BLaER1 (cell line): ENCODE data around the gene LRR1.
A peak's percentile ranks its signal among the peaks of the same experiment; 100 is the strongest.
"Not testable (repeated sequence)": the region's sequence is repeated elsewhere in the genome, so short reads cannot be mapped to it uniquely, and the experiment has no call there.

Experiments
- H3K27ac ChIP-seq: shearing (Covaris generic); formaldehyde crosslinking; 2 replicates; pipeline ENCODE4 v1.8.1; 2022
- H3K27me3 ChIP-seq: shearing (Covaris generic); formaldehyde crosslinking; 2 replicates; pipeline ENCODE4 v1.8.1; 2022
- H3K36me3 ChIP-seq: shearing (Covaris generic); formaldehyde crosslinking; 2 replicates; pipeline ENCODE4 v1.8.1; 2022
- H3K4me1 ChIP-seq: shearing (Covaris generic); formaldehyde crosslinking; 2 replicates; pipeline ENCODE4 v1.8.1; 2022
- H3K4me2 ChIP-seq: shearing (Covaris generic); formaldehyde crosslinking; 2 replicates; pipeline ENCODE4 v1.8.1; 2022
- H3K4me3 ChIP-seq: shearing (Covaris generic); formaldehyde crosslinking; 2 replicates; pipeline ENCODE4 v1.8.1; 2022
- H3K9ac ChIP-seq: shearing (Covaris generic); formaldehyde crosslinking; 2 replicates; pipeline ENCODE4 v1.8.1; 2022
- H3K9me3 ChIP-seq: shearing (Covaris generic); formaldehyde crosslinking; 2 replicates; pipeline ENCODE4 v1.8.1; 2022
- H4K20me1 ChIP-seq: shearing (Covaris generic); formaldehyde crosslinking; 2 replicates; pipeline ENCODE4 v1.8.1; 2022
- Cebpa-rat ChIP-seq: shearing (Covaris generic); IDR thresholded peaks from 2 replicates; pipeline ENCODE4 v1.8.1; 2022

The LRR1 gene

GRCh38 chr14:49569281-49569680 lies 29.5 kb upstream of the LRR1 start:
- Histone ChIP-seq H4K20me1 (no peaks in the 10 kb centered on the region), H3K9me3 (peaks cover 21% of the 10 kb centered on the region), H3K4me1 (no peaks in the 10 kb centered on the region), H3K4me2 (no peak overlapping the region), H3K4me3 (no peak overlapping the region), H3K27ac (no peak overlapping the region), H3K9ac (no peak overlapping the region), H3K36me3 (peaks cover 42% of the 10 kb centered on the region), H3K27me3 (no peaks in the 10 kb centered on the region)
- TF ChIP-seq Cebpa-rat: no peak

- Histone ChIP-seq H3K4me3 (no peak overlapping the region), H3K9me3 (peaks cover 21% of the 10 kb centered on the region), H3K36me3 (peaks cover 84% of the 10 kb centered on the region), H4K20me1 (peaks cover 24% of the 10 kb centered on the region), H3K27me3 (no peaks in the 10 kb centered on the region), H3K27ac (no peak overlapping the region), H3K4me1 (no peaks in the 10 kb centered on the region), H3K9ac (no peak overlapping the region), H3K4me2 (no peak overlapping the region)
- no peak for TF ChIP-seq Cebpa-rat
Observed at GRCh38 chr14:49574038-49574437, 24.7 kb upstream of the LRR1 start.

- peaks cover 95% of the 10 kb centered on the region for H3K36me3 ChIP-seq
- H3K4me1 ChIP-seq: peaks cover 25% of the 10 kb centered on the region
- H4K20me1 ChIP-seq: peaks cover 65% of the 10 kb centered on the region
- H3K27me3 ChIP-seq: no peaks in the 10 kb centered on the region
- no peak for TF ChIP-seq Cebpa-rat
- no peak overlapping the region for H3K27ac ChIP-seq
- no peak overlapping the region for H3K9ac ChIP-seq
- H3K4me2 ChIP-seq: no peak overlapping the region
- H3K9me3 ChIP-seq: peaks cover under 1% of the 10 kb centered on the region; the same call in 1 of the 2 replicates
- no peak overlapping the region for H3K4me3 ChIP-seq
Observed at GRCh38 chr14:49578141-49578540, 20.6 kb upstream of the LRR1 start.

- Histone ChIP-seq H4K20me1 (peaks cover 82% of the 10 kb centered on the region), H3K9me3 (no peaks in the 10 kb centered on the region), H3K4me2 (0 out of 2 replicates have a peak overlapping the region, but pooled peaks have one; percentile 1), H3K9ac (no peak overlapping the region), H3K4me3 (no peak overlapping the region), H3K36me3 (peaks cover 94% of the 10 kb centered on the region), H3K27ac (no peak overlapping the region), H3K27me3 (no peaks in the 10 kb centered on the region), H3K4me1 (peaks cover 42% of the 10 kb centered on the region)
- no peak for TF ChIP-seq Cebpa-rat
Observed at GRCh38 chr14:49579841-49580240, 18.9 kb upstream of the LRR1 start.

- no peak for TF ChIP-seq Cebpa-rat
- peaks cover 94% of the 10 kb centered on the region for H4K20me1 ChIP-seq
- H3K9ac ChIP-seq: no peak overlapping the region
- no peaks in the 10 kb centered on the region for H3K27me3 ChIP-seq
- no peak overlapping the region for H3K27ac ChIP-seq
- no peak overlapping the region for H3K4me3 ChIP-seq
- H3K9me3 ChIP-seq: no peaks in the 10 kb centered on the region
- H3K4me1 ChIP-seq: peaks cover 45% of the 10 kb centered on the region
- 0 out of 2 replicates have a peak overlapping the region, but pooled peaks have one; percentile 2 for H3K4me2 ChIP-seq
- peaks cover 82% of the 10 kb centered on the region for H3K36me3 ChIP-seq
Observed at GRCh38 chr14:49581209-49582112, 17.3 kb upstream of the LRR1 start.

- no peak overlapping the region for H3K4me3 ChIP-seq
- H3K27me3 ChIP-seq: no peaks in the 10 kb centered on the region
- H3K36me3 ChIP-seq: peaks cover 73% of the 10 kb centered on the region
- no peak overlapping the region; the same call in 1 of the 2 replicates for H3K9ac ChIP-seq
- peaks cover 45% of the 10 kb centered on the region for H3K4me1 ChIP-seq
- H3K9me3 ChIP-seq: no peaks in the 10 kb centered on the region
- H3K27ac ChIP-seq: no peak overlapping the region
- TF ChIP-seq Cebpa-rat: no peak
- H3K4me2 ChIP-seq: 0 out of 2 replicates have a peak overlapping the region, but pooled peaks have one; percentile 18
- H4K20me1 ChIP-seq: peaks cover 86% of the 10 kb centered on the region
Observed at GRCh38 chr14:49582113-49582977, 16.4 kb upstream of the LRR1 start.

GRCh38 chr14:49583629-49584028 lies 15.1 kb upstream of the LRR1 start:
- H3K9me3 ChIP-seq: no peaks in the 10 kb centered on the region
- H3K9ac ChIP-seq: peak overlapping the region; percentile 98; the same call in 1 of the 2 replicates
- no peaks in the 10 kb centered on the region for H3K27me3 ChIP-seq
- peaks cover 65% of the 10 kb centered on the region for H3K36me3 ChIP-seq
- H4K20me1 ChIP-seq: peaks cover 74% of the 10 kb centered on the region
- H3K4me3 ChIP-seq: peak overlapping the region; percentile 81
- no peak overlapping the region for H3K27ac ChIP-seq
- TF ChIP-seq Cebpa-rat: no peak
- peak overlapping the region; percentile 91 for H3K4me2 ChIP-seq
- peaks cover 45% of the 10 kb centered on the region for H3K4me1 ChIP-seq

GRCh38 chr14:49584058-49584457 lies 14.7 kb upstream of the LRR1 start:
- peaks cover 61% of the 10 kb centered on the region for H3K36me3 ChIP-seq
- peaks cover 45% of the 10 kb centered on the region for H3K4me1 ChIP-seq
- peak overlapping the region; percentile 98 for H3K9ac ChIP-seq
- H3K27ac ChIP-seq: 0 out of 2 replicates have a peak overlapping the region, but pooled peaks have one; percentile 98
- peaks cover 69% of the 10 kb centered on the region for H4K20me1 ChIP-seq
- H3K9me3 ChIP-seq: no peaks in the 10 kb centered on the region
- peak overlapping the region; percentile 81 for H3K4me3 ChIP-seq
- no peak for TF ChIP-seq Cebpa-rat
- peak overlapping the region; percentile 91 for H3K4me2 ChIP-seq
- no peaks in the 10 kb centered on the region for H3K27me3 ChIP-seq

GRCh38 chr14:49584981-49585640 lies 13.6 kb upstream of the LRR1 start:
- peaks cover 59% of the 10 kb centered on the region for H4K20me1 ChIP-seq
- H3K27me3 ChIP-seq, H3K9me3 ChIP-seq: not testable (repeated sequence)
- H3K4me1 ChIP-seq: peaks cover 37% of the 10 kb centered on the region
- peaks cover 51% of the 10 kb centered on the region for H3K36me3 ChIP-seq
- peak overlapping the region; percentile 98 for H3K9ac ChIP-seq
- peak overlapping the region; percentile 98 for H3K27ac ChIP-seq
- H3K4me3 ChIP-seq: peak overlapping the region; percentile 81
- peak overlapping the region; percentile 91 for H3K4me2 ChIP-seq
